GM12875 (cell line): ENCODE results near the gene NXPE4.

Experiments used
- H3K4me3 ChIP-seq: one replicate; pipeline ENCODE4 v1.5.1; 2011; ENCODE audit warnings: low read depth, low read length, control low read depth
- CTCF ChIP-seq: IDR thresholded peaks from 2 replicates; pipeline ENCODE4 v1.5.1; 2011; ENCODE audit warnings: low read depth, mild to moderate bottlenecking, control low read depth, inconsistent platforms, low read length, moderate library complexity, borderline replicate concordance; ENCODE audit not compliant: insufficient read depth

NXPE4 gene

GRCh38 chr11:114621072-114621471, 25.5 kb upstream of the NXPE4 start:
- no peak for TF ChIP-seq CTCF
- H3K4me3 ChIP-seq: no peak overlapping the region

GRCh38 chr11:114619659-114620173, 24.1 kb upstream of the NXPE4 start:
- TF ChIP-seq CTCF: no peak
- H3K4me3 ChIP-seq: no peak overlapping the region

- H3K4me3 ChIP-seq: no peak overlapping the region
- TF ChIP-seq CTCF: no peak
Measured at GRCh38 chr11:114618139-114618538, 22.6 kb upstream of the NXPE4 start.

DNA sequence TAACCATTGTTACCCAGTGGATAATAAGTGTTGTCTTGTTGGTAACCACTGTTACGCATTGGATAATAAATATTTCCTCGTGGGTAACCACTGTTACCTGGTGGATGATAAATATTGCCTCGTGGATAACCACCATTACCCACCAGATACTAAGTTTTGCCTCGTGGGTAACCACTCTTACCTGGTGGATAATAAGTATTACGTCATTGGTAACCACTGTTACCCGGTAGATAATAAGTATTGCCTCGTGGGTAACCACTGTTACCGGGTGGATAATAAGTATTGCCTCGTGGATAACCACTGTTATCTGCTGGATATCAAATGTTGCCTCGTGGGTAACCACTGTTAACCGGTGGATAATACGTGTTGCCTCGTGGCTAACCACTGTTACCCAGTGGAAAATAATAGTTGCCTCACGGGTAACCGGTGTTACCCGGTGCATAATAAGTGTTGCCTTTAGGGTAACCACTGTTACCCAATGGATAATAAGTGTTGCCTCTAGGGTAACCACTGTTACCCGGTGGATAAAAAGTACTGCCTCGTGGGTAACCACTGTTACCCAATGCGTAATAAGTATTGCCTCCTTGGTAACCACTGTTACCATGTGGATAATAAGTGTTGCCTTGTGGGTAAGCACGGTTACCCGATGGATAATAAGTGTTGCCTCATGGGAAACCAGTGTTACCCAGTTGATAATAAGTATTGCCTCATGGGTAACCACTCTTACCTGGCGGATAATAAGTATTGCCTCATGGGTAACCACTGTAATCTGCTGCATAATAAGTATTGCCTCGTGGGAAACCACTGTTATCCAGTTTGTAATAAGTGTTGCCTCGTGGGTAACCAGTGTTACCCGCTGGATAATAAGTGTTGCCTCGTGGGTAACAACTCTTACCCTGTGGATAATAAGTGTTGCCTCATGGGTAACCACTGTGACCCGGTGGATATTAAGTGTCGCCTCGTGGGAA, 21.9 kb upstream of the NXPE4 start:
- TF ChIP-seq CTCF: no peak
- H3K4me3 ChIP-seq: no peak overlapping the region

DNA sequence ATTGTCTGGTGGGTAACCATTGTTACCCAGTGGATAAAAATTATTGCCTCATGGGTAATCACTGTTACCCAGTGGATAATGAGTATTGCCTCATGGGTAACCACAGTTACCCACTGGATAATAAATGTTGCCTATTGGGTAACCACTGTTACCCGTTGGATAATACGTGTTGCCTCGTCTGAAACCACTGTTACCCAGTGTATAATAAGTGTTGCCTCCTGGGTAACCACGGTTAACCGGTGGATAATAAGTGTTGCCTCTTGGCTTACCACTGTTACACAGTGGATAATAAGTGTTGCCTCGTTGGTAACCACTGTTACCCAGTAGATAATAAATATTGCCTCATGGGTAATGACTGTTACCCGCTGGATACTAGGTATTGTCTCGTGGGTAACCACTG, 20.9 kb upstream of the NXPE4 start:
- H3K4me3 ChIP-seq: no peak overlapping the region
- TF ChIP-seq CTCF: no peak

- no peak for TF ChIP-seq CTCF
- no peak overlapping the region for H3K4me3 ChIP-seq
Measured at GRCh38 chr11:114615448-114616361, 20.1 kb upstream of the NXPE4 start.
